GM12878 (cell line): ENCODE data around the gene CNST. TPM values are rescaled to one million over a fixed set of nuclear protein-coding genes. Genes with fewer than 3 reads are reported as not detected.

ENCODE experiments used
- ATAC-seq: fragments of 200-7000 bp; cut with Tn5 transposase; 3 replicates; pipeline ENCODE4 v1.9.1; 2020; ENCODE audit warnings: mild to moderate bottlenecking, moderate library complexity
- BruUV-seq: library from RNA; stranded (reverse); fragments of 400-500 nt; replicated peaks from 2 replicates; lab custom pipeline; 2021; lab: Mats Ljungman, UMichigan
- CTCF ChIA-PET: fragments of 300-600 bp; sonication (Branson Sonifier 250); formaldehyde crosslinking; extraction: SDS; loops from one replicate; lab custom pipeline; 2021; ENCODE audit warnings: inconsistent platforms; lab: Yijun Ruan, JAX
- POLR2A ChIA-PET: fragments of 350-600 bp; formaldehyde crosslinking; extraction: SDS; loops from one replicate; lab custom pipeline; 2021; ENCODE audit warnings: inconsistent platforms; lab: Charles Lee
- RAD21 ChIA-PET: fragments of 300-600 bp; sonication (Branson Sonifier 250); formaldehyde crosslinking; loops from one replicate; lab custom pipeline; 2023; ENCODE audit warnings: antibody characterized with exemption; ENCODE audit not compliant: unreplicated experiment; lab: Charles Lee
- SMC1A ChIA-PET: fragments of 300-600 bp; sonication (Branson Sonifier 250); formaldehyde crosslinking; loops from one replicate; lab custom pipeline; 2023; ENCODE audit not compliant: unreplicated experiment, uncharacterized antibody; lab: Charles Lee
- DNase-seq: peaks from one replicate; pipeline ENCODE4 v3.0.0-alpha.2; 2011; ENCODE audit warnings: low read depth, low spot score
- FAIRE-seq: peaks from 3 replicates; lab custom pipeline; 2011; peaks lifted over from hg19 to GRCh38; lab: Jason Lieb, UNC
- H2AFZ ChIP-seq: 2 replicates; pipeline ENCODE4 v1.6.0; 2011; ENCODE audit warnings: low read depth, low read length, control low read depth; ENCODE audit not compliant: control insufficient read depth
- H3K27ac ChIP-seq: 2 replicates; pipeline ENCODE4 v1.5.1; 2011; ENCODE audit warnings: control low read depth; ENCODE audit not compliant: control insufficient read depth, insufficient read depth
- H3K27me3 ChIP-seq, 2 experiments: replicated peaks in 1 of 2; 2 replicates each; pipeline versions ENCODE4 v1.6.0 to v1.6.1; 2011; ENCODE audit warnings: low read length in 1 of 2; ENCODE audit not compliant: control insufficient read depth in 2 of 2, insufficient read depth in 2 of 2
- H3K36me3 ChIP-seq, 2 experiments: 2 replicates each; pipeline ENCODE4 v1.5.1; 2011; ENCODE audit warnings: low read length in 1 of 2; ENCODE audit not compliant: control insufficient read depth in 2 of 2, insufficient read depth in 2 of 2
- H3K4me1 ChIP-seq: 2 replicates; pipeline ENCODE4 v1.6.1; 2011; ENCODE audit warnings: mild to moderate bottlenecking, low read length, moderate library complexity, mixed read lengths; ENCODE audit not compliant: control insufficient read depth, insufficient read depth
- H3K4me2 ChIP-seq: 2 replicates; pipeline ENCODE4 v1.6.0; 2011; ENCODE audit warnings: control low read depth; ENCODE audit not compliant: control insufficient read depth, insufficient read depth
- H3K4me3 ChIP-seq: fragments of 200-600 bp; sonication (generic); 2 replicates; pipeline ENCODE4 v1.5.1; 2016
- H3K79me2 ChIP-seq: 2 replicates; pipeline ENCODE4 v1.6.0; 2011; ENCODE audit warnings: low read length; ENCODE audit not compliant: control insufficient read depth, insufficient read depth
- H3K9ac ChIP-seq: 2 replicates; pipeline ENCODE4 v1.8.0; 2011; ENCODE audit warnings: low read length, control low read depth, mixed read lengths; ENCODE audit not compliant: control insufficient read depth, insufficient read depth
- H3K9me3 ChIP-seq: replicated peaks from 3 replicates; pipeline ENCODE4 v1.5.1; 2011; ENCODE audit warnings: mild to moderate bottlenecking, low read length; ENCODE audit not compliant: control insufficient read depth, insufficient read depth
- H4K20me1 ChIP-seq: 2 replicates; pipeline ENCODE4 v1.6.0; 2011; ENCODE audit not compliant: control insufficient read depth, insufficient read depth
- EZH2 ChIP-seq: IDR thresholded peaks from 2 replicates; pipeline ENCODE4 v1.6.1; 2012; ENCODE audit warnings: low read depth, mild to moderate bottlenecking, control low read depth, inconsistent platforms, low read length, borderline replicate concordance; ENCODE audit not compliant: control insufficient read depth
- WGBS: methylation state at CpG from one replicate; pipeline ENCODE4 v1.1.6; 2016; ENCODE audit warnings: low lambda C conversion rate; ENCODE audit not compliant: insufficient replicate concordance, insufficient coverage; ENCODE audit errors: missing lambda C conversion rate; 5-methylcytosine and 5-hydroxymethylcytosine counted together
- in situ Hi-C: fragments of 300-500 bp; cut with MboI; formaldehyde crosslinking; loops from 9 replicates; pipeline ENCODE4 v1.14.3; 2018; ENCODE audit warnings: mixed read lengths
- intact Hi-C: fragments of 100-400 bp; cut with micrococcal nuclease; formaldehyde crosslinking; loops from one replicate; pipeline ENCODE4 v1.14.2; 2022; ENCODE audit not compliant: unreplicated experiment
- polyA plus RNA-seq, 11 experiments: library from polyadenylated mRNA; depleted of rRNA in 4 of 11; unstranded in 6 of 11; stranded (reverse) in 5 of 11; fragments of >200 nt; fragmentation: Nextera tagmentation in 4 of 11; fragmentation: Illumina TruSeq in 1 of 11; extraction: Ambion mirVana in 4 of 11; extraction: Trizol in 1 of 11; gene quantifications; 1 replicate in 1 of 11; 2 replicates in 10 of 11; pipeline versions ENCODE4 v1.2.1 to v1.2.3, GENCODE V29; 2011 to 2016; ENCODE audit warnings: inconsistent platforms in 2 of 11, missing spikeins in 2 of 11, low read depth in 1 of 11
- total RNA-seq, 4 experiments: library from RNA; depleted of rRNA in 3 of 4; stranded (reverse); fragments of >200 nt in 3 of 4; fragmentation: Illumina TruSeq in 1 of 4; extraction: Trizol in 1 of 4; gene quantifications; 2 replicates each; pipeline versions ENCODE4 v1.2.1 to v1.2.3, GENCODE V29; 2013 to 2021
- TF ChIP-seq, protein P1 (sequence below): fragments of 450-650 bp; IDR thresholded peaks from 2 replicates; pipeline ENCODE4 v1.6.1; 2016; ENCODE audit warnings: mild to moderate bottlenecking

CNST gene
- total and polyA plus RNA-seq, 10 of the 15 experiments (the other 5 are each of a cell fraction or from before 2014, with no cell fraction given) = 4.8 to 16.2 (median 12.3) TPM

DNA sequence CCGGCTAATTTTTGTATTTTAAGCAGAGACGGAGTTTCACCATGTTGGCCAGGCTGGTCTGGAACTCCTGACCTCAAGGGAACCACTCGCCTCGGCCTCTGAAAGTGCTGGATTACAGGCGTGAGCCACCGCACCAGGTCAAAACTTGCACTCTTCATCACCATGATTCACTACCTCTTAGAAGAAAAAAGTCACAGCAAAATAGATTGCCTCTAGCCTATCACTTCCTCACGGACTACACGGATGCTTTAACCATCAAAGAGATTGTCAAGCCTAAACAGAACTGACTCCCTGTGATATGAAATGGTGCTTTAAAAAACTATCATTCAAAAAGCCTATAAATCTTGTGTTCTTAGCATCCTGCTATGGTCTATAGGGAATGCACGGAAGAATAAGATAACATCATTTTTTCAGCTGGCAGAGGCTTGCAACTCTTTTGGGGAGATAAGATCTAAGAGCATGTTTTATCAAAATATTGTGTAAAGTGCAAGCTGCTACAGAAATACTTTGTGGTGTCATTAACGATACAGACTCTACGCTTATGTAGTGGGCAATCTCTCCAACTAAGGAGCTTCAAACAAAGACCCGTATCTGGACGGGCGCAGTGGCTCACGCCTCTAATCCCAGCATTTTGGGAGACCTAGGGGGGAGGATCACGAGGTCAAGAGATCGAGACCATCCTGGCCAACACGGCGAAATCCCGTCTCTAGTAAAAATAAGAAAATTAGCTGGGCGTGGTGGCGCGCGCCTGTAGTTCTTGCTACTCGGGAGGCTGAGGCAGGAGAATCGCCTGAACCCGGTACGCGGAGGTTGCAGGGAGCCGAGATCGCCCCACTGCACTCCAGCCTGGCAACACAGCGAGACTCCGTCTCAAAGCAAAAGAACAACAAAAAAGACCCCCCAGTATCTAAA, 1.2 kb upstream of the CNST start:
- peak overlapping the region; percentile 79 for H2AFZ ChIP-seq
- 39% methylated on average over 33 of the region's 33 CpGs for WGBS
- CTCF ChIA-PET = interaction anchor here (0.7 to 2.7 kb wide), 4 partner anchors 13 to 553 kb away, joined by 3 to 16 read pairs (median 4); no protein-coding TSS in a partner anchor
- peaks cover 65% of the 10 kb centered on the region for H3K79me2 ChIP-seq
- TF ChIP-seq EZH2 = no peak
- TF ChIP-seq, protein P1, sequence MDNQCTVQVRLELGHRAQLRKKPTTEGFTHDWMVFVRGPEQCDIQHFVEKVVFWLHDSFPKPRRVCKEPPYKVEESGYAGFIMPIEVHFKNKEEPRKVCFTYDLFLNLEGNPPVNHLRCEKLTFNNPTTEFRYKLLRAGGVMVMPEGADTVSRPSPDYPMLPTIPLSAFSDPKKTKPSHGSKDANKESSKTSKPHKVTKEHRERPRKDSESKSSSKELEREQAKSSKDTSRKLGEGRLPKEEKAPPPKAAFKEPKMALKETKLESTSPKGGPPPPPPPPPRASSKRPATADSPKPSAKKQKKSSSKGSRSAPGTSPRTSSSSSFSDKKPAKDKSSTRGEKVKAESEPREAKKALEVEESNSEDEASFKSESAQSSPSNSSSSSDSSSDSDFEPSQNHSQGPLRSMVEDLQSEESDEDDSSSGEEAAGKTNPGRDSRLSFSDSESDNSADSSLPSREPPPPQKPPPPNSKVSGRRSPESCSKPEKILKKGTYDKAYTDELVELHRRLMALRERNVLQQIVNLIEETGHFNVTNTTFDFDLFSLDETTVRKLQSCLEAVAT = peak; percentile 54; the same call in 1 of the 2 replicates
- TSS peak; percentile 54 for BruUV-seq
- intact Hi-C loops = loop anchor here (5.0 kb wide), 1 partner anchor 132 kb away; no protein-coding TSS in a partner anchor
- H4K20me1 ChIP-seq = no peaks in the 10 kb centered on the region
- peak overlapping the region; percentile 89 for H3K4me2 ChIP-seq
- FAIRE-seq = no peak
- H3K36me3 ChIP-seq = no peaks in the 10 kb centered on the region; a peak in 2 of 4 replicates
- RAD21 ChIA-PET = interaction anchor here (0.8 to 1.8 kb wide), 2 partner anchors 26 to 159 kb away, joined by 3 to 7 read pairs; no protein-coding TSS in a partner anchor
- H3K27ac ChIP-seq = peak overlapping the region; percentile 80
- no peaks in the 10 kb centered on the region for H3K27me3 ChIP-seq
- H3K9ac ChIP-seq = peak overlapping the region; percentile 90
- in situ Hi-C loops = no loop called here
- POLR2A ChIA-PET = interaction anchor here (0.6 to 2.5 kb wide), 4 partner anchors 8 to 59 kb away, joined by 3 to 7 read pairs (median 3); partner anchors contain the start of gene SMYD3
- H3K9me3 ChIP-seq = no peaks in the 10 kb centered on the region
- no peak for ATAC-seq
- DNase-seq = no peak
- H3K4me3 ChIP-seq = peak overlapping the region; percentile 97
- SMC1A ChIA-PET = interaction anchor here (2.1 kb wide), 1 partner anchor 34 kb away, joined by 4 read pairs; no protein-coding TSS in a partner anchor
- H3K4me1 ChIP-seq = peaks cover 7% of the 10 kb centered on the region
